SK-MEL-5 (cell line): ENCODE results near the gene HEXIM1. TPM values are rescaled to one million over a fixed set of nuclear protein-coding genes. Genes with fewer than 3 reads are reported as not detected.
"Not testable (repeated sequence)": the region's sequence is repeated elsewhere in the genome, so short reads cannot be mapped to it uniquely, and the experiment has no call there.

Experiments
- DNase-seq: peaks from one replicate; pipeline ENCODE4 v3.0.0-alpha.2; 2016; ENCODE audit warnings: low read depth, low spot score
- in situ Hi-C: cut with HindIII; loops from 2 replicates; pipeline ENCODE4 v1.10.0; 2016; ENCODE audit warnings: low sequenced_read_pairs, high pct_unique_total_duplicates, low pct_unique_long_range_greater_than_20kb
- total RNA-seq: library from RNA; depleted of rRNA; stranded (reverse); fragments of >200 nt; shearing (Covaris generic); gene quantifications from 2 replicates; pipeline ENCODE4 v1.2.3, GENCODE V29; 2014

HEXIM1 gene
- total RNA-seq, 1 experiment from 2014 or later: 10.6 TPM

DNA sequence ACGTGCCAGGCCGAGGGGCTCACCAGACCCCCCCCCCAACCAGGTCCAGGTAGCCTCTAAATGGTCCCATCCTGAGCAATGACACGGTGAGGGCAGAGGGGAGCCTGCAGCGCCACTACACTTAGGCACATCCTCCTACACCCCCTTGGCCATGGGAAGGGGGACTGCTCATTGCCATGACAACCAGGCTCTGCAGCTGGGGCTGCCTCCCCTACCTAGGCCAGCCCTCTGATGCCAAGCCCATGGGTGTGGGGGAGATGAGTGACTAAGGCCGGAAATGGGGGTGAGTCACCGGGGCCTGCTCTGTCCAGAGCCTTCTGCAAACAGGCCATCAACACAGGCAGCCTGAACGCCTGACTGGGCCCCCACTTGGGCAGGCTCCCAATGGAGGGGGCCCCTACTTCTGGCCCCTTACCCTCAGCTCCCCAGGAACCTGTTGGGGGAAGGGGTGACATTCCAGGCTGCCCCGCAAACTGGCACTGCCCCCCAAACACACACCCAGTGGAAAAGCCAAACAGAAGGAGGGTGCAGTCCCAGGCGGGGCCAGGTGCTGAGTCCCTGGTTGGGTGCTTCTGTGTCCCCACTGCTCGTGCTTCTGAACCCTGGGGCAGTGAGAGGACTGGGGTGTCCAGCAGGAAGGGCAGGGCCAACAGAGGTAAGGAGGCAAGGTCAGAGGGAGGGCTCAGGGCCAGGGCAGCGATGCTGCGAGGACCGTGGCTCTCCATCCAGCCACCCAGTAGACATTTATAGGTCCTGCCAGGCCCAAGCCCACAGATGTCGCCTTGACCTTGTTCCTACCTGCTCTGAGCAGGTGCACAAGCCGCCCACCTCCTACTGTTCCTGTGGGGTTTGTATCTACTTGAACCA lies 24.1 kb upstream of the HEXIM1 start:
- in situ Hi-C loops: no loop called here
- peak; percentile 37 for DNase-seq

DNA sequence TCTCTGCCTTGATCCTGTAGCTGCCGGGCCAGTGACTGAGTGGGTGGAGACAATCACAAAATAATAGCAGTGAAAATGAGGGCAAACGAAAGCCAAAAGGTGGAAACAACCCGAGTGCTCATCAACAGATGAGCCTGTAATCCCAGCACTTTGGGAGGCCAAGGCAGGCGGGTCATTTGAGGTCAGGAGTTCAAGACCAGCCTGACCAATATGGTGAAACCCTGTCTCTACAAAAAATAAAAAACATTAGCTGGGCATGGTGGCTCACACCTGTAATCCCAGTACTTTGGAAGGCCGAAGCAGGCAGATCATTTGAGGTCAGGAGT lies 23.5 kb upstream of the HEXIM1 start:
- DNase-seq, in situ Hi-C loops: not testable (repeated sequence)

DNA sequence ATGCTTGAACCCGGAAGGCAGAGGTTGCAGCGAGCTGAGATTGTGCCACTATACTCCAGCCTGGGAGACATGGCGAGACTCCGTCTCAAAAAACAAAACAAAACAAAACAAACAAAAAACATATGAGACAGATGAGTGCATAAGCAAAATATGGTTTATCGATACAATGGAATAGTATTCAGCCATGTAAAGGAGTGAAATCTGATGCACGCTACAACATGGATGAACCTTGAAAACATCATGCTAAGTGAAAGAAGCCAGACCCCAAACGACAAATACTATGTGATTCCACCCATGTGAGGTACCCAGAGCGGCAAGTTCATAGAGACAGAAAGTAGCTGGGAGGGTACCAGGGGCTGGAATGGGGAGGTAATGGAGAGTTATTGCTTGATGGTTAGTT lies 22.8 kb upstream of the HEXIM1 start:
- no peak for DNase-seq
- in situ Hi-C loops: no loop called here

DNA sequence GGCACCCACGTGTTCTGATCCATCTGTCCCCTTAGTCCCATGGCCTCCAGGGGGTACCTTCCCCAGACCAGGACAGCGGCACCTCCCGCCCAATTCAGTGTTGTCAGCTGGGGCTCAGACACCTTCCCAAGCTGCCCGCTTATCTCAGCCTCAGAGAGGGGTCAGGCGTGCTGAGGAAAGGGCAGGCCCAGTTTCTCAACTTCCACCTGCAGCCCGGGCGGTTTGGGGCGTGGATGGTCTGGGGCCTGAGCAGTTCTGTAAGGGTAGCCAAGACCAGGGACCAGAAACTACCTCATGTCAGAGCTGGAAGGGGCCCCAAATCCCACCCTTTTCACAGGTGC lies 21.1 kb upstream of the HEXIM1 start:
- in situ Hi-C loops: no loop called here
- DNase-seq: no peak

DNA sequence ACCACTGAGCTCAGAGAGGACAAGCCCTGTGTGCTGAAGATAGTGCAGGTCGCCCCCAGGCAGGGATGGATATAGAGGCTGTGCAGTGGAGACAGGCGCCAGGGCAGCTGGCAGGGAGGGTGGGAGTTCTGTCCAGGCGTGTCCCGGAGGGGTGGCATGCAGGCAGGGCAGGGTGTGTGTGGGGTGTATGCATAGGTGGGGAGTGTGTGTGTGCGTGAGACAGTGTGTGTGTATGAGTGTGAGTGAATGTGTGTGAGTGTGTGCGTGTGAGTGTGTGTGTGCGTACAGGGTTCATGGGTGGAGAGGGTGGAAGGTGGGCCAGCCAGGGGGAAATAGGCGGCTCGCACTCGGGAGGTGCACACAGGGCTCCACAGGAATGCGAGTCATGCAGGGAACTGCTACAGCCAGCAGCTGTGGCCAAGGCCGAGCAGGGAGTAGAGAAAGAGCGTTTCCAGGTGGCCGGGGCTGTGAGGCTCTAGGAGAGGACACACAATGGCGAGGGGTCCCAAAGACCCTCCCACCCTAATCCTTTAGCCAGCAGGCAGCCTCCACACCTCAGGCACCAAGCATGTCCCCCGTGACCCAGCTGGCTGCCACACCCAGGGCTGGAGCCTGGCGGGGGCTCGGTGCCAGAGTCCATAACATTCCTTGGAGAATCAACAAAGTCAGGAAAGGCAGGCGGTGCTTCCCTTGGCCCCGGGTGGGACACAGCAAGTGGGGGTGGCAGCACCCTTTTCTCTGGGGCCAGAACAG lies 20.6 kb upstream of the HEXIM1 start:
- in situ Hi-C loops: no loop called here
- DNase-seq: no peak

DNA sequence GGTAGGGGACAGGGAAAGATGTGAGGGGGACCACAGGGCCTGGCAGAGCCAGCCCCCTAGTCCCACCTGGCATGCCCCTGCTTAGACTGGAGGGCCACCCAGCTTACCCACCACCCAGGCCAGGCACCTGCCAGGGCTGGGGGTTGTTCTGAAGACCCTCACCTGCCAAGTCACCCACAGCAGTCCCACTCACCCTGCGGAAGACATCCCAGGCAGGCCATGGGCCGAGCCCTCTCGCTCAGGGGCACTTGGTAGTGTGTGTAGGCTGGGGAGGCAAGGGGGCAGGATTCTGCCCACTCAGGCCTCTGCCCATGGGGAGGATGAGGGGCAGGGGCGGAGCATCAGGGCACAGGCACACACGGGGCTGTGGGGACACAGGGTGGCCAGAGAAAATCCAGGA lies 19.9 kb upstream of the HEXIM1 start:
- no peak for DNase-seq
- in situ Hi-C loops: no loop called here

DNA sequence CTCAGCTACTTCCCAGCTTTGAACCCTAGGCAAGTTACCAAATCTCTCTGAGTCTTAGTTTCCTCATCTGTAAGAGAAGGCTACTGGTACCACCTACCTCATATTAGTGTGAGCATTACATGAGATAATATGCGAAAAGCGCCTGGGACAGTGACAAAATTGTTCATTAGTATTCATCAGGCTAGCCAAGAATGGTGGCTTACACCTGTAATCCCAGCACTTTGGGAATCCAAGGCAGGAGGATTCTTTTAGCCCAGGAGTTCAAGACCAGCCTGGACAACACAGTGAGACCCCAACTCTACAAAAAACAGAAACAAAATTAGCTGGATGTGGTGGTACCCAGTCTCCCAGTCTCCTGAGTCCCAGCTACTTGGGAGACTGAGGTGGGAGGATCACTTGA lies 19.3 kb upstream of the HEXIM1 start:
- DNase-seq: no peak
- in situ Hi-C loops: no loop called here

DNA sequence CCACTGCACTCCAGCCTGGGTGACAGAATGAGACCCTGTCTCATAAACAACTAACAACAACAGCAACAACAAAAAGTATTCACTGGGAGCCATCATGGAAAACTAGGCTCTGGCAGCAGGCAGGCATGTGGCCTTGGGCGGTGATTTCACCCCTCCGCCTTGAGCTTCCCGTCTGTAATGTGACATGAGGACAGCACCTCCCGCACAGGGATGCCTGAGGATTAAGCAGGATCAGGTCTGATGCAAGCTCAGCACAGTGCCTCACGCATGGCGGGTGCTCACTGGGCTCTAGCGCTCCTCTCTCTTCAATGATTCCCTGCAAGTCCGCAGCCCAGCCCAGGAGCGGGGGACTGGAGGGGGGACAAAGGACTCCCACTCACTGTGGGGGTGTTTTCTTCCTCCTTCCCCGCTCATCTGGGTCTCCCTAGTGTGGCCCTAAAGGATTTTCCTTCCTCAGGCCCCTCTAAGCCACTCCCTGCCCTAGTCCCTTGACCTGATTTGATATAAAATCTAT lies 18.8 kb upstream of the HEXIM1 start:
- in situ Hi-C loops: no loop called here
- no peak for DNase-seq

DNA sequence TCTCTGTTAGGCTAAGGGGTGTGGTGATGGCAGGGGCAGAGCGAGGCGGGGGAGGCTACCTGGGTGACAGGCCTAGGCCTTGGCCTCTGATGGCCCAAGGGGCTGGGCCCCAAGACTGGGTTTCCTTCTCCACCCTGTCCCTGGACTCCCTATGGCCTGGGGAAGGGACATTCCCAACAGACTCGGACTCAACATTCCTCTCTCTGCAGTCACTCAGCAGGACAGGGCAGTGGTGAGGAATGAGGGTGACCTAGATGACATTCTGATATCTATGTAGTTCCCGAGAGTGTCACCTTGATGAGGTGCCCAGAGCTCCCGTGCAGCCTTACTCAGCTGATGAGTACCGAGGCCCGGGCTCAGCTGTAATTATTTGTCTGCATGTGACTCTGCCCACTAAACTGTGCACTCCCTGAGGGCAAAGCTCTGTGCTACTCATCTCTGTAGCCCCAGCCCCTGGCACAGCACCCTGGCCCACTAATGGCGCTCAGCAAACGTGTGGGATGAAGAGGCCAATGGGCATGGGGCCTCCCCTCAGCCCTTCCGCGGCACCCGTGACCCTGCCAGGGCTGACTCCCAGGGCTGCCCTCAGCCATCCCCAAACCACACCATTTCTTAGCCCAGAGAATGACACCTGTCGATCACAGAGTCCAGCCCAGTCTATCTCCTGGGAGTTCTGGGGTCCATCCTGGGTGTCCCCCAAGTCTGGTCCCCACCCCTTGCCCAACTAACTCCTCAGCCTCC lies 18.2 kb upstream of the HEXIM1 start:
- no peak for DNase-seq
- in situ Hi-C loops: no loop called here

DNA sequence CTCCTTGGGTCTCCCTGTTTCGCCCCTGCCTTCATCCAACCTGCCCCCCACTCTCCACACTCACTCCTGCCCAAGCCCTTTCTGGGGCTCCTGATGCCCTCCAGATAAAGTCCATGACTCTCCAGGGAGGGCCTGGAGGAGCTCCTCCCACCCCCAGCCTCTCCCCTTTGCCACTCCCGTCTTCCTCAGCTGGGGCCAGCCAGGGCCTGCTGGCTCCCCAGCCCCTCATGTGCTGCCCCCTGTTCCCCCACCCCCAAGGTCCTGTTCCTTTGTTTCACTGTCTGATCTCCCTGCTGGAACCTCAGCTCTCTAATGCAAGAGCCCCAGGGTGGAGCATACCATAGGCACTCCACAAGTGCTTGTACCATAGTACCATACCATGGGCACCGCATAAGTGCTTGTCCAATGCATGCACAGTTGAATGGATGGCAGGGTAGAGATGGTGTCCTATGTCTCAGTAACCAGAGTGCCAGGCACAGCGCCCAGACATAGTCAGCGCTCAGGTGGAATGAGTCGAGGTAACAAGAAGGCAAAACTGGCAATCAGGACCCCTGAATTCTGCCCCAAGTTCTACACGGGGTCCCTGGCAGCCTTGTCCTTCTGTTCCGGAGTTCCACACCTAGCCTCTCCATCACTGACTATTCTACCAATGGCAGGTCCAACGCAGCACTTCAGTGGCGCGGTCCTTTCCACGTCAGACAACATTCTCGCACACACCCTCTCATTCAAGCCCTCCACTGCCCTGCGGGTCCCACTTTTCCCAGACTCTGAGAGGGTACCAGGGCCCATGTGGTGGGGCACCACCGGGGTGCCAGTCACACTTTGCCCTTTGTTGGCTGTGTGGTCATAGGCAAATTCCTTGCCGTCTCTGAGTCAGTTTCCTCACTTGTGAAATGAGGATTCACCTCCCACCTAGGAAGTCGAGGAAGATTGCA lies 17.3 kb upstream of the HEXIM1 start:
- no peak for DNase-seq
- in situ Hi-C loops: no loop called here

DNA sequence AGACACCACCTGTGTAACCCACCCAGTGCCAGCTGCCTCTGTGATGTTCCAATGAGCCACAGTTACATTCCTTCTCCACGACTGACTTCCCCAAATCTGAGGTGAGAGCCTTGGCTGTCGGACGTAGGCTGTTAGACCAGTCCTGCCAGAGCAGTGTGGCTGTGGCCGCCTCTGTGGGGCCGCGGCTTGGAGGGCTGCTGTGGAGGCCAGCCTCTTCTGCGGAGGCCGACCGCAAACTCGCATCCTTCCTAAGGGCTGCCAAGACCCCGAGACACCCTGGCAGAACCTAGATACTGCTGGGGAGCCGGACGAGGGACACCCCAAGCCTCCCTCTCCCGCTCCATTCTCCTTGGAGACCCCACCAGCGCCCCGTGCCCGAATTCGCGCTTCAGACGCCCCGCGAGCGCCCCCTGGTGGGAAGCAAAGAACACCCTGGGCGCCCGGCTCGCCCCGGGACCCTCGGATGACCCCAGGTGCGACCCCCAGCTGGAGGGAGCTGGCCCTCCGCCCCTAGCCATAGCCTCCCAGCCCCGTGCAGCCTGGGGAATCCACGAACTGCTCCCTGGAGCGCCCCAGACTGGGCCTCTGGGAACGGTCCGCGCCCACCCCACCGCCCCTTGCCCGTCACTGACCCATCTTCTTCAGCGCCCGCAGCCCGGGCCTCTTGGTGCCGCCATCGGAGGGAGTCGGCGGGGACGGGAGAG lies 16.5 kb upstream of the HEXIM1 start:
- in situ Hi-C loops: no loop called here
- peak; percentile 31 for DNase-seq

DNA sequence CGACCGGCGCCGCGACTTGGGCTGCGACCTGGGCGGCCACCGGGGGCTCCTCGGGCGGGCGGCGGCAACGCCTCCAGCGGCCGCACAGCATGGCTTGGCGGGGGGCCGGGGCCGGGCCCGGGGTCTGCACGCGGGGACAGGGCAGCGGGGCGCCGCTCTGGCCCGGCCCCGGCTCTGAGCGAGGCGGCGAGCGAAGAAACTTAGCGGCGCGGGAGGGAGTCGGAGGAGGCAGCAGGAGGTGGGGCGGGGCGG lies 16.0 kb upstream of the HEXIM1 start, which contains the start of gene PLCD3:
PLCD3 (minus strand) TSS at position 196 of the 252 bp plus-strand sequence; CDS start at position 91, 105 bp downstream.
- DNase-seq: no peak
- in situ Hi-C loops: no loop called here

DNA sequence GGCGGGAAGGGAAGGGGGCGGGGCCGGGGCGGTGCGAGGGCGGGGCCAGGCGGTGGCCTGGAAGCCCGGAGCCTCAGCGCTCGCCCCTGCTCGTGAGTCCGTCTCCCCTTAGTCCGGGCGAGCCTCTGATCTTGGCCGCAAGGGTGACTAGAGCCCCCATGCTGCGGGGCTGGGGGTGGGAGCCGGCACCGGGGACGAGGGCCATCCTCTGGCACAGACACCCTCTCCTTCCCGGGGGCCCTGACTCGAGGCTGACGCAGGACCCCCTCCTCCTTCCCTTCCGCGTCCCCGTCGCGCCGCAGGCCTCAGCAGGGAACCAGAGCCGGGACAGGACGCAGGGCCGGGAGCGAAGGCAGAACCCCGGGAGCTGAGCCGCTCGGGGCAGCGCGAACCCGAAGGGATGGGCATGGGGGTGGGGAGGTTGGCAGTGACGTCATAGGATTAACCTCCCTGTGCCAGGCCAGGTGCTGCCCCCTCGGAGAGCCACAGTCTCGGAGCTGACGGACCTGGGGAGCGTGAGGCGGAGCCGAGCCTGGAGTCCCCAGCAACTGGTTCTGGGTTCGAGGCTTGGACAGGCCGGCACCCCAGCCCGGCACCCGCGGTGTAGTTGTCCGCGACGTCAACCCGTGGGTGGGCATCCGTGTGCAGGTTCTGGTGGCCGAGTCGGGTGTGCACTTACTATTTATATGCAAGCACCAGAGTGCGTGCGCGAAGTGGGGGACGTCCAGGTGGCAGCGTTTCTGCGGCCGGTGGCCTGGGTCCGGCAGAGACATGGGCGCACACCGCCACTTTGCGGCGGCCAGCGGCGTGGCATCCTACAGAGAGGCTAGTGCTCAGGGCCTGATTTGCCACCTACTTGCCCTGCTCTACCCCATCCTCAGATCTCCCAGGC lies 15.5 kb upstream of the HEXIM1 start:
- DNase-seq: peak; percentile 79
- in situ Hi-C loops: no loop called here

DNA sequence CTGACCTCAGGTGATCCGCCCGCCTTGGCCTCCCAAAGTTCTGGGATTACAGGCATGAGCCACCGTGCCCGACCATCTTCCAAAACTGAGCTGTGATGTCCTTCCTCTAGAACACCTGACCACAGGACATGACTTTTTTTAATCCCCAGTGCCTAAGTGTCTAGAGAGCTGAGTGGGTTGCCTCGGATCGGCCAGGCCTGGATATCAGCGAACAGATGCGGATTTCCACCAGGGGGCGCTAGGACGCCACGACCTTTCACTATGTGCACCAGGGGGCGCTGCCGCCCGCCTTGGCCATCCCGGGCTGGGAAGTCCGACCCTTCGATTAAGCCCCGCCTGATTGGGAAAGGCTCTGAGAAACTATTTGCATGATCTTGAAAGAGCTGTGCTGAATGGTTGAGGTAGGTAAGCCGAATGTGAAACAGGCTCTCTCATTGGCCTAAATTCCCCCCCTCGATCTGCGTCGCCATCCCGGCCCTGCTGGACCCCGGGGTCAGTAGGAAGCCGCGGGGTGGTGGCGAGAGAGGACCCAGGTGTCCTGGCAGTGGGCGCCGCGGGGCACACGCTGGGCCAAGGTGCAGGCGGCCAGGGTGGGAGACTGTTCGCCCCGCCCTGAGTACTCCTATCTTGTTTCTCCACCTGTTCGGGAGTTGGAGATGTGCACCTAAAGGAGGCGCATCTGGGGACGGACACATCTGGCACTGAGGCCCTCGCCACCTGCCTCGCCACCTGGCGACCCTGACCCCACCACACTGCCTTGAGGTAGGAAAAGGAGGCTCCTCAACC lies 12.9 kb upstream of the HEXIM1 start, which contains the start of gene ACBD4:
ACBD4 (plus strand) TSS at position 496 of the 786 bp plus-strand sequence. CDS start 458 bp downstream, outside the sequence.
- in situ Hi-C loops: no loop called here
- peak; percentile 98 for DNase-seq
